ENCODE results near the gene QKI. TPM values are rescaled to one million over a fixed set of nuclear protein-coding genes. Genes with fewer than 3 reads are reported as not detected.

Gene QKI
- total RNA-seq, 4 donors from 2014 or later = 8.4 to 107 (median 37.1) TPM

GRCh38 chr6:163449076-163449475 is 34.6 kb downstream of the QKI start:
- no peaks in the 10 kb centered on the region for H3K27me3 ChIP-seq
- no peak overlapping the region for H3K27ac ChIP-seq
- H3K4me3 ChIP-seq = no peak overlapping the region
- no peaks in the 10 kb centered on the region for H3K4me1 ChIP-seq
- TF ChIP-seq CTCF (IDR thresholded peaks at IDR 0.05) (no peak), POLR2A (IDR thresholded peaks at IDR 0.05) (no peak)
- H3K9me3 ChIP-seq = no peaks in the 10 kb centered on the region
- DNase-seq = no peak
- H3K36me3 ChIP-seq = no peaks in the 10 kb centered on the region

GRCh38 chr6:163454425-163454824 is 39.9 kb downstream of the QKI start:
- H3K36me3 ChIP-seq = no peaks in the 10 kb centered on the region
- H3K9me3 ChIP-seq = no peaks in the 10 kb centered on the region
- no peak for TF ChIP-seq CTCF (IDR thresholded peaks at IDR 0.05)
- TF ChIP-seq POLR2A (IDR thresholded peaks at IDR 0.05) = no peak
- H3K4me3 ChIP-seq = no peak overlapping the region
- no peak overlapping the region for H3K27ac ChIP-seq
- no peak for DNase-seq
- peaks cover 0 to 10% (median 2%) of the 10 kb centered on the region in 4 donors for H3K4me1 ChIP-seq
- H3K27me3 ChIP-seq = no peaks in the 10 kb centered on the region

- no peak overlapping the region for H3K4me3 ChIP-seq
- H3K27me3 ChIP-seq = no peaks in the 10 kb centered on the region
- TF ChIP-seq POLR2A (IDR thresholded peaks at IDR 0.05) (no peak), CTCF (IDR thresholded peaks at IDR 0.05) (no peak)
- H3K4me1 ChIP-seq = peaks cover 0 to 13% (median 2%) of the 10 kb centered on the region in 4 donors
- H3K36me3 ChIP-seq = no peaks in the 10 kb centered on the region
- no peak overlapping the region for H3K27ac ChIP-seq
- no peaks in the 10 kb centered on the region for H3K9me3 ChIP-seq
- no peak for DNase-seq
Observed at GRCh38 chr6:163455552-163455951, 41.0 kb downstream of the QKI start.

- TF ChIP-seq CTCF (IDR thresholded peaks at IDR 0.05) (no peak), POLR2A (IDR thresholded peaks at IDR 0.05) (no peak)
- peaks cover 0 to 13% (median 2%) of the 10 kb centered on the region in 4 donors for H3K4me1 ChIP-seq
- no peaks in the 10 kb centered on the region for H3K27me3 ChIP-seq
- H3K4me3 ChIP-seq = no peak overlapping the region
- no peaks in the 10 kb centered on the region for H3K9me3 ChIP-seq
- H3K36me3 ChIP-seq = no peaks in the 10 kb centered on the region
- DNase-seq = no peak
- no peak overlapping the region for H3K27ac ChIP-seq
Observed at GRCh38 chr6:163457637-163458561, 43.4 kb downstream of the QKI start.

GRCh38 chr6:163459007-163459406 is 44.5 kb downstream of the QKI start:
- no peak overlapping the region for H3K27ac ChIP-seq

More at GRCh38 chr6:163459007-163459406, 44.5 kb downstream of the QKI start:
- H3K4me3 ChIP-seq = no peak overlapping the region
- no peaks in the 10 kb centered on the region for H3K36me3 ChIP-seq
- TF ChIP-seq POLR2A (IDR thresholded peaks at IDR 0.05) (no peak), CTCF (IDR thresholded peaks at IDR 0.05) (no peak)
- no peaks in the 10 kb centered on the region for H3K9me3 ChIP-seq
- peaks cover 0 to 13% (median 2%) of the 10 kb centered on the region in 4 donors for H3K4me1 ChIP-seq
- no peak for DNase-seq
- H3K27me3 ChIP-seq = no peaks in the 10 kb centered on the region
